Islet of Langerhans (tissue), 1 donor: Measurements from ENCODE around the gene TNFSF18.

Experiments
- FAIRE-seq: peaks from one replicate; lab custom pipeline; 2011; peaks lifted over from hg19 to GRCh38; lab: Jason Lieb, UNC

The TNFSF18 gene

GRCh38 chr1:173038875-173039554, 11.7 kb downstream of the TNFSF18 start:
- FAIRE-seq: no peak

DNA sequence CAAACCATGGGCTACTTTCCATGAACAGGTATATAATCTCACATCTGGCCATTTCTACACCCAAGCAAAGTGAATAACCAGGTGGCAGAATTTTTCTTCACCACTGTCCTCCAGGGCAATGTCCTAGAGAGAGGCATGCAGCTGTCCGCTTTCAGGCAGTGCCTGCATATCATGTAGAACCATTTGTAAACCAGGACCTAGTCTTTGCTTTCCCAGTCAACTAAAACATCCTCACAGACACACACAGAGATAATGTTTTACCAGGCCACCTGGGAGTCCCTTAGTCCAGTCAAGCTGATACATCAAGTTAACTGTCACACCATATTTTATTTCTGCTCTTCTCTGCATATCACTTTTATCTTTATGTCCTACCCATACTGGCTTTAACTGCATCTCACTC, 26.2 kb downstream of the TNFSF18 start:
- FAIRE-seq: no peak

DNA sequence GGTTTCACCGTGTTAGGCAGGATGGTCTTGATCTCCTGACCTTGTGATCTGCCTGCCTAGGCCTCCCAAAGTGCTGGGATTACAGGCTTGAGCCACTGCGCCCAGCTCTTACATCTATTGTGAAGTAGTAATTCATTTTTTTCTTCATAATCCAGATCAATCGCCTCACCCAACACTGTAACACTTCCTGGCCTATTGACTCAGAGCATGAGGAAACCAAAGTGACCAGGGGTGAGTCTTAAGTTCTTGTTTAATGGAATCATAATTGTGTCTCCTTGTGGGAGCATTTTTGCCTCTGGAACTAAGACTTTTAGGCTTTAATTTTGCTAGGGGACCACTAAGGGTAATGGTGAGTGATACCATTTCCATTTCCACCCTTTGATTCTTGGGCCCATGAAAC, 27.4 kb downstream of the TNFSF18 start:
- FAIRE-seq: no peak

GRCh38 chr1:173020138-173020750, 30.5 kb downstream of the TNFSF18 start:
- FAIRE-seq: no peak

DNA sequence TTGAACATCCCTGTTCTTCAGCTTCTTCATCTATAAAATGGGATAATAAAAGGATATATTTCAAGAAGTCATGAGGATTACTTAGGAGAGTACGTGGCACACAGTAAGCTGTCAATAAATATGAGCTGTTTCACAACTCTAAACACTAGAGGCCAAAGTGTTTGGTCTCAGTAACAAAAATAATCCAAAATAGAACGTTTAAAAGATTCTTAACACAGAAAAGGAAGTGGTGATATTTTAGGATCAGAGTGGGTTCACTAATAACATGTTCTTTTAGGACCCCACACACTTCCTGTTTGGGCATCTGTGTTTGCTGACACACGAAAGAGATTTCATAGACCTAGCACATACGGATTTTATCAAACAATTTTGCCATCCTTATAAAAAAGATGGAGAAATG, 32.9 kb downstream of the TNFSF18 start:
- no peak for FAIRE-seq

- no peak for FAIRE-seq
Observed at GRCh38 chr1:173016419-173016818, 34.3 kb downstream of the TNFSF18 start.

- FAIRE-seq: no peak
Observed at GRCh38 chr1:173015629-173016028, 35.1 kb downstream of the TNFSF18 start.

DNA sequence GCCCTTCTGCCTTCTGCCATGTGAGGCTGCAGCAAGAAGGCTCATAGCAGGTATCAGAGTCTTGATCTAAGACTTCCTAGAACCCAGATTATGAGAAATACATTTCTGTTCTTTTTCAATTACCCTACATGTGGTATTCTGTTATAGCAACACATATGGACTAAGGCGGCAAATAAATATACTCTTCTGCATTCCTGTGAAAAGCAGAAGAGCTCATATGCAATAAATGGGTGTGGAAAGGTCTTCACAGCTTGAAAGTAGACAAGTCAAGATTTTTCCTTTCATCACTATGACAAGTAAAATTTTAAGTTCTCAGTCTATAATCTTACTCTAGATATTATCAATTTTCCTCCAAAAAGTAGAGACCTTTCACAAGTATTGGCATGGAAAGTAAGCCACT, 36.6 kb downstream of the TNFSF18 start:
- FAIRE-seq: no peak

GRCh38 chr1:173012126-173012525, 38.6 kb downstream of the TNFSF18 start:
- FAIRE-seq: no peak

GRCh38 chr1:173009597-173009996, 41.1 kb downstream of the TNFSF18 start:
- no peak for FAIRE-seq

DNA sequence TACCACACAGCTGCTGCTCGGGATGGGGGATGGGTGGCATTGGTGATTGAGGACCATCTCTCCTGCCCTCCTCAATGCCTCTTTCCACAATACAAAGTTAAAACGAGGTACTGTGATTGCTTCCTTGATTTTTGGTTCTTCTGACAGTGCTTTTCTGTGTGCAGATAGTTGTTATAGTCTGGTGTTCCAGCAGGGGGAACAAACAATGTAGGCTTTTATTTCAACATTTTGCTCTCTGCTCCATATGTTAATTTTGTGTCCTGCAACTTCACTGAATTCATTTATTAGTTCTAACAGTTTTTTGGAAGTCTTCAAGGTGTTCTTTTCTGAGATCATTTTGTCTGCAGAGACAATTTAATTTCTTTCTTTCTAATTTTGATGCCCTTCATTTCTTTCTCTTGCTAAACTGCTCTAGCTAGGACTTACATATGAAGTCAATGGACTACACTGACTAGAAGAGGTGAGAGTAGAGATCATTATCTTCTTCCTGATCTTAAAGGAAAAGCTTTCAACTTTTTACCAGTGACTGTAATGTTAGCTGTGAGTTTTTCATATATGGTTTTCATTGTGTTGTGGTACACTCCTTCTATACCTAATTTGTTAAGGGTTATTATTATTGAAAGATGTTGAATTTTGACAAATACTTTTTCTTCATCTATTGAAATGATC, 45.4 kb downstream of the TNFSF18 start:
- no peak for FAIRE-seq

DNA sequence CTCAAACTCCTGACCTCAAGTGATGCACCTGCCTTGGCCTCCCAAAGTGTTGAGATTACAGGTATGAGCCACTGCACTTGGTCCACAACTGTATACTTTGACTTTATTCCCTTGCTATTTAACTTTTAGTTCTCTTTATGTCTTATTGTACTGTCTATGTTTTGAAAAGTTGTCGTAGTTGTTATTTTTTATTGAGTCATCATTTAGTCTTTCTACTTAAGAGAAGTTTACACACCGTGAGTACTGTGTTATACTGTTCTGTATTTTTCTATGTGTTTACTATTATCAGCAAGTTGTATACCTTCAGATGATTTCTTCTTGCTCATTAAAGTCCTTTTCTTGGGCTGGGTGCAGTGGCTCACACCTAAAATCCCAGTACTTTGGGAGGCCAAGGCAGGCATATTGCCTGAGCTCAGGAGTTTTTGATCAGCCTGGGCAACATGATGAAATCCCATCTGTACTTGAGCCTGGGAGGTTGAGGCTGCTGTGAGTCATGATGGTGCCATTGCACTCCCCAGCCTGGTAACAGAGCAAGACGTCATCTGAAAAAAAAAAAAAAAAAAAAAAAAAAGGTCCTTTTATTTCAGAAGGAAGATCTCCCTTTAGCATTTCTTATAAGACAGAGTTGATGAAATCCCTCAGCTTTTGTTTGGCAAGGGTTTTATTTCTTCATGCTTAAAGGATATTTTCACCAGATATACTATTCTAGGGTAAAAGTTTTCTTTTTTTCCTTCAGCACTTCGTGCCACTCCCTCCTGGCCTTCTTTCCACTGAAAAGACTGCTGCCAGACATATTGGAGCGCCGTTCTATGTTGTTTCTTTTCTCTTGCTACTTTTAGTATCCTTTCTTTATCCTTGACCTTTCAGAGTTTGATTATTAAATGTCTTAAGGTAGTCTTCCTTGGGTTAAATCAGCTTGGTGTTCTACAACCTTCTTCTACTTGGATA, 47.6 kb downstream of the TNFSF18 start:
- no peak for FAIRE-seq

DNA sequence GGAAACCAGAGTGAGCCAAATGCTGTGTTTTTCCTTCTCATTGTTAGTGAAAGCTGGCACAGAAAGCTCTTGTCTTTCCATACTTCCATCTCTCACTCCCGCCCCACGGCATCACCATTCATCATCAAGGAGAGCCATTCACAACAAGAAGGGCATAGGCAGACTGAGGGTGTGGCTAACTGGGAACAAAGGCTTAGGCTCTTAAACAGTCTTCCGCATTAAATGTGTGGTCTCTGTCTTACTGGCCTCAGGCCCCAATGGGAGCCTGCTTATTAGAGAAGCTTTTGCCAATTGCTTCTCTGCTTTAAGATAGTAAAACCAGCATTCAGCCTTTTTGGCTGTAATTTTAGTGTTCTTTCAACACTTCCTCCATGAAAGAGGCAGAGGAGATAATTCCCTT, 51.4 kb downstream of the TNFSF18 start:
- FAIRE-seq: no peak

DNA sequence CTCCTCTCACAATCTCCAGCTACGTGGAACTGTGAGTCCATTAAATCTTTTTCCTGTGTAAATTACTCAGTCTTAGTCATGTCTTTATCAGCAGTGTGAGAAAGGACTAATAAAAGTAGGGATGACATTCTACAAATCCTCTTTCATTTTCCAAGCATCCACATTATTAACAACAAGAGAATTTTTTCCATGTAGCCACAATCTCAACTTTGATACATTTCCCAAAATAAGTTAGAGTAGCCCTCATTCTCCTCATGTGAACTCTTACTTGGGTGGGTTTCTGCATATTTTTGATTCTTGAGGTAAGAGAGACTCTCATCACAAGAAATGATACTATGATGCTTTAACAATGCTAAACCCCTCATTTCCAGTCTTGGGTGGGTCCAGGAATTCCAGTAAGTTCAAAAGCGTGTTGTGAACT, 52.8 kb downstream of the TNFSF18 start:
- FAIRE-seq: no peak

- no peak for FAIRE-seq
Observed at GRCh38 chr1:172993640-172994039, 57.1 kb downstream of the TNFSF18 start.

DNA sequence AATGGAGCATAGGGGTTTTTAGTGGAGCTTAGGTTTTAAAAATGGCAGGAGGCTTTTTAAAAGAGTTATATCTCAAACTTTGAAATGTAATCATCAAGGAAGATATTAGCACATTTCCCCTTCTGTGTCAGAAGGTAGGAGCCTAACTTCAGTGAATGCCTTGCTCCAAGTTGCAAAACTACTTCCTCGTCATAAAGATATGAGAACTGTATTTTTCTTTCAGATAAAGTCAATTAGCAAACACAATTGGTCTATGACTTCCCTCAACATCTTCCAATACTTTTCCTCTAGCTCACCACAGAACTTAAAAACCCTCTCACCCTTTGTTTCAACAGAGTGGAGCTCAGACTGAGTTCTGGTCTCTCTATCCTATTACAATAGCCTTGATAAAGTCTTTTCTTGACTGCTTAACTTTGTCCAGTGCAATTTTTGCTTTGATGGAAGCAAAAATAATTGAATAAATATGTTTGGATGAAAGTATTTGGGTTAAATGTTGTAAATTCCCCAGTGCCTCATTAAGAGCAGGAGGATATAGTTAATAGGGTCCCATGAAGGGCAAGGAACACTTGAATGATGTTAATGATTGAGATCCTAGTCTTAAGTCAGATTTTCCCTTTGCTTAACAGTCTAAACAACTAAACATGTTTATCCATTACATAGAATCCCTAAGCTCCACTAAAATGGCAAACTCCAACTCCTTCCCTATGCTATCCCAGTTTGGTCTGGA, 58.9 kb downstream of the TNFSF18 start:
- FAIRE-seq: no peak

GRCh38 chr1:172990598-172991215, 60.0 kb downstream of the TNFSF18 start:
- no peak for FAIRE-seq
